GM18951 (cell line): ENCODE results near the gene KRTAP19-8.

ENCODE experiments used
- POLR2A ChIP-seq: IDR thresholded peaks from 4 replicates; pipeline ENCODE4 v1.6.1; 2011; ENCODE audit warnings: mild to moderate bottlenecking; ENCODE audit not compliant: insufficient read length, insufficient read depth; ENCODE audit errors: extremely low read depth
- in situ Hi-C: fragments of 300-500 bp; cut with MboI; formaldehyde crosslinking; loops from one replicate; pipeline ENCODE4 v1.12.0; 2022; ENCODE audit warnings: low sequenced_read_pairs, mixed read lengths, inconsistent platforms; ENCODE audit not compliant: unreplicated experiment

Gene KRTAP19-8, protein sequence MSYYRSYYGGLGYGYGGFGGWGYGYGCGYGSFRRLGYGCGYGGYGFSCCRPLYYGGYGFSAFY

DNA sequence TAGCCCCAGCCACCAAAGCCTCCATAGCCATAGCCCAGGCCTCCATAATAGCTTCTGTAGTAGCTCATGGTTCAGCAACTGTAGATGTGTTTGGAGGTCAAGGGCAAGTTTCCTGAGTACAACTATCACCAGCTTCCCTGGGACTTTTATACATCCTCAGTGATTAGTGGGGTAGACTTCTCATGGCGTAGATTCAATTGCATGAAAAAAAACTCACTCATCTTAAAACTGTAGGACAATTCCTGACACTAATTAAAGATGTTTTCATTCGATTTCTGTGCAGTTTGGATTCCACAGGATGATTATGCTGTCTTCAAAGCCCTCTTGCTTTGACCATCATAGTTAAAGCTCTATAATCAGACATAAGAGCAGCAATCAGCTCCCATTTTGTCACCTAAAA is at the start of gene KRTAP19-8:
TSS of gene KRTAP19-8 (minus strand) at position 101 of the 400 bp plus-strand sequence. CDS start at position 68, 33 bp downstream.
- TF ChIP-seq POLR2A, result no peak
- in situ Hi-C loops, result no loop called here

DNA sequence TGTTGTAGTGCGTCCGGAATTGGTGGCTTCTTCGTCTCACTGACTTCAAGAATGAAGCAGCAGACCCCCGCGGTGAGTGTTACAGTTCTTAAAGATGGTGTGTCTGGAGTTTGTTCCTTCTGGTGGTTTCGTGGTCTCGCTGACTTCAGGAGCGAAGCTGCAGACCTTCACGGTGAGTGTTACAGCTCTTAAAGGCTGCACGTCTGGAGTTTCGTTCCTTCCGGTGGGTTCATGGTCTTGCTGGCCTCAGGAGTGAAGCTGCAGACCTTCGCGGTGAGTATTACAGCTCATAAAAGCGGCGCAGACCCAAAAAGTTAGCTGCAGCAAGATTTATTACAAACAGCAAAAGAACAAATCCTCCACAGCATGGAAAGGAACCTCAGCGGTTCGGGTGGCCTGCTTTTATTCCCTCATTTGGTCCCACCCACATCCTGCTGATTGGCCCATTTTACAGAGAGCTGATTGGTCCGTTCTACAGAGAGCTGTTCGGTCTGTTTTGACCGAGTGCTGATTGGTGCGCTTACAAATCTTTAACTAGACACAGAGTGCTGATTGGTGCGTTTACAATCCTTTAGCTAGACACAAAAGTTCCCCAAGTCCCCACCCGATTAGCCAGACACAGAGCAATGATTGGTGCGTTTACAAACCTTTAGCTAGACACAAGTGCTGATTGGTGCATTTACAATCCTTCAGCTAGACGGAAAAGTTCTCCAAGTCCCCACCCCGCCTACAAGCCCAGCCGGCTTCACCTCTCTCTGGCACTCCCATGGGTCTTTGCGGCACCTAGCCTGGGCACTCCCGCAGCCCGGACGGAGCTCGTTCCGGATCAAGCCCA is 49.6 kb upstream of the KRTAP19-8 start:
- TF ChIP-seq POLR2A, result no peak
- in situ Hi-C loops, result loop anchor here (10.0 kb wide), 1 partner anchor 253 kb away; no protein-coding TSS in a partner anchor

DNA sequence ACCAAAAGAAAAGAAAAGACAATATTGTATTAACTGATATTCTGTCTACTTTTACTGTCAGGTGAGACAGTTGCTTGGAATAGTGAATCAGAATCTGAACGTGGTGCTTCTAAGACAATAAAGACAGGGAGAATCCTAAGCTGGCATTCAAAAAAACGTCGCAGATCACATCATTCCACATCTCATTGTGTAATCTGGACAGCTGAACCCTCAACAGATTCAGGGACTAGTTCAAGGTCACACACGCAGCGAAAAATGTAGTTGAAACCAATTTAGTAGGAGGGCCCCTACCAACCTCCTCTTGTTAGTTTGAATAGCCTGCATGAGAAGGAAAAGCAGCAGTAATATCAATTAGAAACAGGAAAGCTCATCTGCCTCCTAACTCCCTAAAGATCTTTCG is 46.4 kb upstream of the KRTAP19-8 start:
- in situ Hi-C loops, result loop anchor here (10.0 kb wide), 1 partner anchor 250 kb away; no protein-coding TSS in a partner anchor
- TF ChIP-seq POLR2A, result no peak

DNA sequence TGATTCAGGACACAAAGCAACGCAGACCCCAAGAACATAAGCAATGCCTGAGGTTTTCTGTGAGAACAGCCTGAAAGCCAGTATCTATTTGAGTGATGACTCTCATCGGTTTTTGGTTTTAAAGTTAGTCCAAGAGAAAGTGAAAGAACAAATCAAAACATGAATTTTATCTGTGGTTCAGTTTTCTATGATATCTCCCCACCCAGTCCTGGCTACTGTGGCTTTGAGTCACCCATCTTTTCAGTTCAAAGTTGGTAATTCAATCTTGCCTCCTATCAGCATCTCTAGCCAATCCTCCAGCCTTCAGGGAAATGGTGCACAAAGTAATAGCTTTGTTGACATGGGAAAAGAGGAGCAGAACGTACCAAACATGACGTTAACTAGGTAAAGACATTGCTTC is 40.5 kb upstream of the KRTAP19-8 start:
- in situ Hi-C loops, result no loop called here
- no peak for TF ChIP-seq POLR2A

DNA sequence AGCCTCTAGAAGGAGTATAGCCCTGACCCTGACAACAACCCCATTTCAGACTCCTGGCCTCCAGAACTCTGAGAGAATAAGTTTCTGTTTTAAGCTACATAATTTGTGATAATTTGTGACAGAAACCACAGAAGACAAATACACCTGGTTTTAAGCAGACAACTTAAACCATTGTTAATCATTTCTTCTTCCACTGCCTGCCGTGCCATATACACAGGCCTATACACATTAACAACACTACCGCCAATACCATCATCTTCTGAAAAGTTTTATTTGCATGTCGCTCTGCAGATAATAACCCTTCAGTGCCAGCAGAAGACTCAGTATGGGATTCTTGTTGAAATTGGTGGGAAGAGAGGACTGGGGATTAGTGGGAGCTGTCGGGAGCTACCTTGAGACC is 39.9 kb upstream of the KRTAP19-8 start:
- in situ Hi-C loops, result no loop called here
- no peak for TF ChIP-seq POLR2A

DNA sequence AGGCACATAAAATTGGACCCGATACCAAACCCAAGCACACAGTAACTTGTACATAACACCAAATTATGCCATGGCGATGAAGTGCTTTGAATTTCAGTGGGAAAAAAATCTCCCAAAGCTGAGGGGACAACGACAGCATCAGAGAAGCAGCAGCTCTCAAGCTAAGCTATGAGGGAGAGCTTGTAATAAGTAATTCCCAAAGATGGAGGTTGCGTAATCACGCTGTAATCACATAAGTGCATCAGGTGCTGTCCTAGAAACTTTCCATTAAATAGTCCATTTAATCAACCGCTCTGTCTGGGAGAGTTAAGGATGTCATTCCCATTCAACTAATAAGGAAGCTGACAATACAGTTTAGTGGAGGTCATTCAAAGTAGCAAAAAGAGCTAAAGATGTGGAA is 37.6 kb upstream of the KRTAP19-8 start:
- no peak for TF ChIP-seq POLR2A
- in situ Hi-C loops, result no loop called here

DNA sequence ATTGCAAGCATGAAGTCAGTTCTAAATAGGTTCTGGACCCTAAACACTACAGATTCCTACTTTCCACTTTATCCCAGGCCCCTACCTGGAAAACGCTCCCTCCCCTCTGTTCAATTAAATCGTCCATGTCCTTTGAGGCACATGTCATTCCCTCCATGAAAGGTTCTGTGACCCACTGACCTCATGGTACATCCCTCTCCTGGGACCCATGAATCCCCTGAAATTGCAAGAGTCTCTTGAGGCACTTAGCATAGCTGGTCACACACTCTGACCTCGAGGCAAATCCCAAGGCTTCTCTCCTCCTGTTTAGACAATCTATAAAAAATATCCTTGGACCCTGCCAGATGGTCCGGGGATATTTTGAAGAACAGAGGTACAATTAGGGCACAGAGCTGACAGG is 34.3 kb upstream of the KRTAP19-8 start:
- in situ Hi-C loops, result no loop called here
- TF ChIP-seq POLR2A, result no peak

DNA sequence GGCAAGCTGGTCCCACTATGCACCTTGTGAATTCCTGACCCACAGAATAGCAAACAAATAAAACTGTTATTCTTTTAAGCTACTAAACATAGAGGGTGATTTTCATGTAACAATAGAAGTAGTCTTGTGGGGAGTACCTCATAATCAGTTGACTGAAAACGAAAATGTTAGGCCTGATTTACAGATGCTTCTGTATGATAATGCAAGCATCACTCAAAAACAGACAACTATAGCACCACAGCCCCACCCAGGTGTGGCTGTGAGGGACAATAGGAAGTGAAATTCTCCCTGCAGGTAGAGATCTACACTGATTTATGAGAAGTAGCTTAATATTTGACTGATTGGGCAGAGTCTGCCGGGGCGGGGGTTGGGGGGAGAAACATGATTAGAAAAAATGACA is 26.5 kb upstream of the KRTAP19-8 start:
- in situ Hi-C loops, result no loop called here
- no peak for TF ChIP-seq POLR2A

DNA sequence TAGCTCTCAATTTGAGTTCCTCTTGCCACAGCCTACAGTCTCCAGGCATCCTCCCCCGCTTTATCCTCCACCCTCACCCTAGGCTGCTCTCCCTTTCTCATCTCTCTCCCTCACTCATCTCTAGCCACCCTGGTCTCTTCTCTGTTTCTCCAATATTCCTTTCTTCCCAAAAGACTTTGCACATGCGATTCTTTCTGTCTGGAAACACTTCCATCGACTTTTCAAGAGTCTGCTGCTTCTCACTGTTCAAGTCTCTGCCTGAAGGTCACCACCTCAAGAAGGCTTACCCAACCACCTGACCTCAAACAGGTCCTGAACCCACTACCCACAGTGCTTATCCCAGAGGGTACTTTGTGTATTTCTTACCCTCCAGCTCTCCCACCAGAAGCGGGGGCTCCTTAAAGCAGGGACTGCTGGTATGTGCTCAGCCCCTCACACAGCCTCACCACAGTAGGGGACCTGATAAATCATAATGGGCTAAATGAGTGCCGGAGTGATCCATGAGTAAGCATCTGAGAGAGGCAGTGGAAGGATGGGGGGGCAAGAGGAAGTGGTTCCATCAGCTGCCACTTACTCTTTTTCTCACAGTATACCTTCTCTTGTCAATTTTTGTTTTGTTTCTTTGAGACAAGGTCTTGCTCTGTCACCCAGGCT is 14.3 kb upstream of the KRTAP19-8 start:
- no peak for TF ChIP-seq POLR2A
- in situ Hi-C loops, result no loop called here

DNA sequence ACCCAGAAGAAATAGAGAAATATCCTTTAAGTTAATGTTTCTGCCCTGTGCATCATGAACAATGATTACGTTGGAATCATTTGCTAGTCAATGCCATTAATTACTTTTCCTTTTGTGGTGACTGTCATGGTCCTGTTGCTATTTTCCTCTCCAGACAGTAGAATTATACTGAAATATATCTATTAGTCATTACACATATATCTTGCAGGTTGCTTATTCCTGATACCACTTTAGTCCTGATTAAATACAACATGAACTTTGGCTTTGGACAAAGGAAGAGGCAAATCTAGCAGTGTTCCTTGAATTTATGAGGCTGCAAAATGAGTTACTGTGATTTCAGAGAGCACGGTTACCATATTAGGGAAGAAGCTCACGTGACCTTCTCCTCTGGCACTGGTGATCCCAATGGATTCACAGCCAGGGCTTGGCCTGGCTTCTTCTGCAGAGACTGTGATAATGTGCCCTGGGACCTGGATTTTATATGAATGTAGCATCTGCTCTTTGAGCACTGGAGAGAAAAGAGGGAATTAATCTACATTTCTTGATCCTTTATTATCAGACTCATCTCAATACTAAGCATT is 12.4 kb upstream of the KRTAP19-8 start:
- no peak for TF ChIP-seq POLR2A
- in situ Hi-C loops, result no loop called here

DNA sequence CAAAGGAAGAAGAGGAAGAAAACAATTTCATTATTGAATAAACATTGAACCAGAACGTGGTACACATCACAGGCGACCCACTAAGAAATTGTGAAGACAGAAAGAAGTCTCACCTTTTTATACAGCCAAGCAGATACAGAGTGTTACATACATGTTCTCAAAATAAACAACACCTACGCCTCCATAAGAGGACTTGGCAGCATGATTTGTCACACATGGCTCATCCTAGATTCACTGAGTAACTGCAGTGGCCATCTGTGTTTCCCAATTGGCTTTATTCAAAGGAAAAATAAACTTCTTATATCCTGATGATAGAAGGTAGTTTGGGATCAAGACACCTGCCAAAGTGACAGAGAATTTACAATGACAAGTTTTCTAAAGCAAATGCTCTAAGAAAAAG is 7.6 kb upstream of the KRTAP19-8 start:
- TF ChIP-seq POLR2A, result no peak
- in situ Hi-C loops, result no loop called here

DNA sequence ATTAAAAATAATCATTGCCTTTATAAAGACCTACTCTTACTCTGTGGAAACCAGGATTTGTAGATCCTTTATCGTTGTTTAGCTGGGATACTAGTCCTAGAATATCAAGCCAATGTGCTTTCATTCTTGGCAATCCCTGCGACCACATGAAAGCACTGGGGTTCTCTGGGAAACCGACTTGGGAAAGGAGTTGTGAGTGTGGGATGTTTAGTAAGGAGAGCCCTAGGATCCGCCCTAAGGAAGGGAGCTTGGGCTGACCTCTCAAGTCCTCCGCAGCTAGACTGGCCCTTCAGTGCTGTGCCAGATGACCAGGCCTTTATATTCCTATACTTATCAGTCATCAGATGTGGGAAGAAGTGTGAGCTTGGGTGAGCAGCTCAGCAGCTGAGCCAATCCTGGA is 5.2 kb upstream of the KRTAP19-8 start:
- in situ Hi-C loops, result no loop called here
- no peak for TF ChIP-seq POLR2A

DNA sequence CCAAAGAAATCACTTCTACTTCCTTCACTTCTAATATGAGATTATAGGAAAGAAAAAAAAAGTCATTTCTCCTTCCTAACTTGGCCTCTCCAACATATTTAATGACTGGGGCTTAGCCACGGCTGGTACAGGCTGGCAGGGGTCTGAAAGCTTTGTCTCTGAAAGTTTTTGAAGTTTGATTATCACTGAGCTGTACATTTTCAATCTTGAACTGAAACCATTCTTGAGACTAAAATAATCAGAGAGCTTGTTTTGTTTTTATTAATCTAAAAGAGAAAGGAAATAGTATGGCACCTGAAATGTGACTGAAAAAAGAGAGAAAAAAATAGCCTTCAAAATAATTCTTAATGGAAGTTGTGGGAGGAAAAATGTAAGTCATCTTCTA is 3.8 kb upstream of the KRTAP19-8 start:
- in situ Hi-C loops, result no loop called here
- no peak for TF ChIP-seq POLR2A
